HepG2 (cell line): ENCODE data around the gene PSMB10. TPM values are rescaled to one million over a fixed set of nuclear protein-coding genes. Genes with fewer than 3 reads are reported as not detected.

Experiments used
- CBX2 ChIP-seq, 2 experiments: fragments of 200-600 bp in 1 of 2; sonication (generic); formaldehyde crosslinking in 1 of 2; IDR thresholded peaks; 2 replicates each; pipeline versions ENCODE4 v1.7.0 to v1.8.1; 2018 to 2022; ENCODE audit warnings: low read depth in 2 of 2, low read length in 1 of 2, mild to moderate bottlenecking in 1 of 2, missing genetic modification reagents in 1 of 2
- GATAD2A ChIP-seq: IDR thresholded peaks from 2 replicates; pipeline ENCODE4 v1.6.1; 2016
- IKZF1 ChIP-seq: fragments of 450-650 bp; IDR thresholded peaks from 2 replicates; pipeline ENCODE4 v1.7.1; 2016
- JUN ChIP-seq: sonication (generic); formaldehyde crosslinking; IDR thresholded peaks from 2 replicates; pipeline ENCODE4 v1.4.0; 2020; ENCODE audit warnings: mild to moderate bottlenecking, missing genetic modification reagents
- KLF12 ChIP-seq: sonication (generic); formaldehyde crosslinking; IDR thresholded peaks from 2 replicates; pipeline ENCODE4 v1.4.0; 2020; ENCODE audit warnings: missing genetic modification reagents, borderline replicate concordance
- MATR3 ChIP-seq: sonication (generic); formaldehyde crosslinking; IDR thresholded peaks from 2 replicates; pipeline ENCODE4 v1.4.0; 2020; ENCODE audit warnings: missing genetic modification reagents
- MXD4 ChIP-seq: IDR thresholded peaks from 2 replicates; pipeline ENCODE4 v1.6.1; 2016; ENCODE audit warnings: mild to moderate bottlenecking, missing biosample characterization, missing genetic modification reagents
- ONECUT2 ChIP-seq: sonication (generic); formaldehyde crosslinking; IDR thresholded peaks from 2 replicates; pipeline ENCODE4 v1.4.0; 2020; ENCODE audit warnings: missing genetic modification reagents
- PHB2 ChIP-seq: fragments of 450-650 bp; IDR thresholded peaks from 2 replicates; pipeline ENCODE4 v1.6.1; 2018; ENCODE audit not compliant: partially characterized antibody
- SALL1 ChIP-seq: sonication (generic); formaldehyde crosslinking; IDR thresholded peaks from 2 replicates; pipeline ENCODE4 v1.8.0; 2022; ENCODE audit warnings: mild to moderate bottlenecking, missing genetic modification reagents
- TEAD3 ChIP-seq: optimal IDR thresholded peaks from 2 replicates; pipeline ENCODE3; 2016; ENCODE audit warnings: borderline replicate concordance
- ZBTB7A ChIP-seq: sonication (generic); formaldehyde crosslinking; IDR thresholded peaks from 2 replicates; pipeline ENCODE4 v1.8.0; 2022; ENCODE audit warnings: mild to moderate bottlenecking, missing genetic modification reagents
- ZNF563 ChIP-seq: sonication (generic); formaldehyde crosslinking; IDR thresholded peaks from 2 replicates; pipeline ENCODE4 v1.8.0; 2022; ENCODE audit warnings: mild to moderate bottlenecking, moderate library complexity, missing genetic modification reagents
- ZNF569 ChIP-seq: sonication (generic); formaldehyde crosslinking; IDR thresholded peaks from 2 replicates; pipeline ENCODE4 v1.5.0; 2020; ENCODE audit warnings: mild to moderate bottlenecking, missing genetic modification reagents, moderate library complexity, borderline replicate concordance
- ZNF879 ChIP-seq: sonication (generic); formaldehyde crosslinking; IDR thresholded peaks from 2 replicates; pipeline ENCODE4 v1.8.1; 2023; ENCODE audit warnings: missing genetic modification reagents
- polyA plus RNA-seq, 8 experiments: library from polyadenylated mRNA; depleted of rRNA in 3 of 8; stranded (reverse) in 7 of 8; unstranded in 1 of 8; fragments of >200 nt; fragmentation: Illumina TruSeq in 4 of 8; extraction: Trizol in 4 of 8; gene quantifications; 2 replicates each; pipeline versions ENCODE4 v1.2.1 to v1.2.3, GENCODE V29; 2011 to 2016; ENCODE audit warnings: low read depth in 4 of 8, missing spikeins in 1 of 8, mixed read lengths in 1 of 8; ENCODE audit not compliant: insufficient read depth in 1 of 8
- total RNA-seq, 5 experiments: library from RNA; depleted of rRNA; stranded (reverse); fragments of >200 nt; fragmentation: Illumina TruSeq; extraction: Trizol; gene quantifications; 2 replicates each; pipeline ENCODE4 v1.2.3, GENCODE V29; 2016; ENCODE audit warnings: low read depth in 1 of 5
- TF ChIP-seq, protein P1 (sequence below): sonication (generic); formaldehyde crosslinking; IDR thresholded peaks from 2 replicates; pipeline ENCODE4 v1.4.0; 2020; ENCODE audit warnings: mild to moderate bottlenecking, missing genetic modification reagents
- TF ChIP-seq, protein P2 (sequence below): sonication (generic); formaldehyde crosslinking; IDR thresholded peaks from 2 replicates; pipeline ENCODE4 v1.4.0; 2020; ENCODE audit warnings: missing genetic modification reagents
- TF ChIP-seq, protein P3 (sequence below): sonication (generic); formaldehyde crosslinking; IDR thresholded peaks from 2 replicates; pipeline ENCODE4 v1.4.0; 2020; ENCODE audit warnings: missing genetic modification reagents, borderline replicate concordance
- TF ChIP-seq, protein P4 (sequence below): IDR thresholded peaks from 2 replicates; pipeline ENCODE4 v1.6.1; 2016
- TF ChIP-seq, protein P5 (sequence below): sonication (generic); formaldehyde crosslinking; IDR thresholded peaks from 2 replicates; pipeline ENCODE4 v1.8.0; 2022; ENCODE audit warnings: mild to moderate bottlenecking, missing genetic modification reagents, moderate library complexity
- TF ChIP-seq, protein P6 (sequence below): sonication (generic); formaldehyde crosslinking; conservative IDR thresholded peaks from 2 replicates; pipeline ENCODE4 v1.4.0; 2020; ENCODE audit warnings: missing genetic modification reagents

The PSMB10 gene
- total and polyA plus RNA-seq, 2 of the 13 experiments (the other 11 are each of a cell fraction or from before 2014, with no cell fraction given): 12.7 to 65.9 TPM

DNA sequence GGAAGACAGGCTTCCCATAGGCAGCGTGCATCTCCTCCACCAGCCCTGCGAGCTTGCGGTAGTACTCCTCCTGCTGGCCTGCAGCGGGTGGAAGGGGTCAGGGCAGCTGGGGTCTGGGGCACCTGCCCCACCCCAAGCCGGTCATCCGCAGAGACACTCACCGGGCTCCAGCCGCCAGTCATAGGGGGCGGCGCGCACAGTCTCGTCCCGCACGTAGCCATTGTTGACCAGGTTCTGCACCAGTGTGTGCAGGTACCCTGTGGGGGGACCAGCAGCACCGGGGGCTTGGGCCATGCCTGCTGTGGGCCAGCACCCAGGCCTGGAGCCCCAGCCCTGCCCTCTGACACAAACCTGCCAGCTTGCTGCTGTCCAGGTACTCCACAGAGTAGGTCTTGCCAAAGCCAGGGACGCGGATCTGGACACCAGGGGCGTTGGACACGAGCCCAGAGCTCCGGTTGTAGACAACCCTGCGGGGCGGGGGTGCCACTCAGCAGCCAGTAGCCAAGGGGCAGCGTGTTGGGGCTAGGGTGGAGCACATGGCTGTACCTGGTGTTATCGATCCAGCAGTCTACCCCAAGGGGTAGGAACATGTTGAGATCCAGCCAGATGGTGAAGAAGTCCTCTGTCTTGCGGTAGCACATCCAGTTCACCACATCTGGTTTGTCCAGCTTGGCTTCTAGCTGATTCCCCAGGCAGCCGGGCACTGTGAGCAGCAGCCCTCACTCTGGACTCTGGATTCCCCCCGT, 6.0 kb upstream of the PSMB10 start (continued):
- TF ChIP-seq JUN (CRISPR knock-in tag) (peak; percentile 26; the same call in 1 of the 2 replicates), TEAD3 (CRISPR knock-in tag) (peak; percentile 40), IKZF1 (no peak), ZNF563 (CRISPR knock-in tag) (no peak), ONECUT2 (0 out of 2 replicates have a peak, but pooled peaks have one; percentile 52), GATAD2A (peak; percentile 31), ZNF569 (CRISPR knock-in tag) (peak; percentile 31; the same call in 1 of the 2 replicates), ZNF879 (CRISPR knock-in tag) (peak; percentile 67; the same call in 1 of the 2 replicates), MATR3 (CRISPR knock-in tag) (no peak), KLF12 (CRISPR knock-in tag) (0 out of 2 replicates have a peak, but pooled peaks have one; percentile 32), MXD4 (CRISPR knock-in tag) (0 out of 2 replicates have a peak, but pooled peaks have one; percentile 33), CBX2 (IDR thresholded peaks at IDR 0.05; ENCODE audit: low read depth, low read length) (no peak), CBX2 (CRISPR knock-in tag; IDR thresholded peaks at IDR 0.05; ENCODE audit: low read depth) (no peak), PHB2 (no peak), SALL1 (CRISPR knock-in tag) (0 out of 2 replicates have a peak, but pooled peaks have one; percentile 17), ZBTB7A (CRISPR knock-in tag) (no peak)
- TF ChIP-seq, protein P1, sequence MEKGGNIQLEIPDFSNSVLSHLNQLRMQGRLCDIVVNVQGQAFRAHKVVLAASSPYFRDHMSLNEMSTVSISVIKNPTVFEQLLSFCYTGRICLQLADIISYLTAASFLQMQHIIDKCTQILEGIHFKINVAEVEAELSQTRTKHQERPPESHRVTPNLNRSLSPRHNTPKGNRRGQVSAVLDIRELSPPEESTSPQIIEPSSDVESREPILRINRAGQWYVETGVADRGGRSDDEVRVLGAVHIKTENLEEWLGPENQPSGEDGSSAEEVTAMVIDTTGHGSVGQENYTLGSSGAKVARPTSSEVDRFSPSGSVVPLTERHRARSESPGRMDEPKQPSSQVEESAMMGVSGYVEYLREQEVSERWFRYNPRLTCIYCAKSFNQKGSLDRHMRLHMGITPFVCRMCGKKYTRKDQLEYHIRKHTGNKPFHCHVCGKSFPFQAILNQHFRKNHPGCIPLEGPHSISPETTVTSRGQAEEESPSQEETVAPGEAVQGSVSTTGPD (CRISPR knock-in tag): no peak
- TF ChIP-seq, protein P2, sequence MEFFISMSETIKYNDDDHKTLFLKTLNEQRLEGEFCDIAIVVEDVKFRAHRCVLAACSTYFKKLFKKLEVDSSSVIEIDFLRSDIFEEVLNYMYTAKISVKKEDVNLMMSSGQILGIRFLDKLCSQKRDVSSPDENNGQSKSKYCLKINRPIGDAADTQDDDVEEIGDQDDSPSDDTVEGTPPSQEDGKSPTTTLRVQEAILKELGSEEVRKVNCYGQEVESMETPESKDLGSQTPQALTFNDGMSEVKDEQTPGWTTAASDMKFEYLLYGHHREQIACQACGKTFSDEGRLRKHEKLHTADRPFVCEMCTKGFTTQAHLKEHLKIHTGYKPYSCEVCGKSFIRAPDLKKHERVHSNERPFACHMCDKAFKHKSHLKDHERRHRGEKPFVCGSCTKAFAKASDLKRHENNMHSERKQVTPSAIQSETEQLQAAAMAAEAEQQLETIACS (CRISPR knock-in tag): no peak
- TF ChIP-seq, protein P3, sequence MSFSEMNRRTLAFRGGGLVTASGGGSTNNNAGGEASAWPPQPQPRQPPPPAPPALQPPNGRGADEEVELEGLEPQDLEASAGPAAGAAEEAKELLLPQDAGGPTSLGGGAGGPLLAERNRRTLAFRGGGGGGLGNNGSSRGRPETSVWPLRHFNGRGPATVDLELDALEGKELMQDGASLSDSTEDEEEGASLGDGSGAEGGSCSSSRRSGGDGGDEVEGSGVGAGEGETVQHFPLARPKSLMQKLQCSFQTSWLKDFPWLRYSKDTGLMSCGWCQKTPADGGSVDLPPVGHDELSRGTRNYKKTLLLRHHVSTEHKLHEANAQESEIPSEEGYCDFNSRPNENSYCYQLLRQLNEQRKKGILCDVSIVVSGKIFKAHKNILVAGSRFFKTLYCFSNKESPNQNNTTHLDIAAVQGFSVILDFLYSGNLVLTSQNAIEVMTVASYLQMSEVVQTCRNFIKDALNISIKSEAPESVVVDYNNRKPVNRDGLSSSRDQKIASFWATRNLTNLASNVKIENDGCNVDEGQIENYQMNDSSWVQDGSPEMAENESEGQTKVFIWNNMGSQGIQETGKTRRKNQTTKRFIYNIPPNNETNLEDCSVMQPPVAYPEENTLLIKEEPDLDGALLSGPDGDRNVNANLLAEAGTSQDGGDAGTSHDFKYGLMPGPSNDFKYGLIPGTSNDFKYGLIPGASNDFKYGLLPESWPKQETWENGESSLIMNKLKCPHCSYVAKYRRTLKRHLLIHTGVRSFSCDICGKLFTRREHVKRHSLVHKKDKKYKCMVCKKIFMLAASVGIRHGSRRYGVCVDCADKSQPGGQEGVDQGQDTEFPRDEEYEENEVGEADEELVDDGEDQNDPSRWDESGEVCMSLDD (CRISPR knock-in tag): peak; percentile 94; the same call in 1 of the 2 replicates
- TF ChIP-seq, protein P4, sequence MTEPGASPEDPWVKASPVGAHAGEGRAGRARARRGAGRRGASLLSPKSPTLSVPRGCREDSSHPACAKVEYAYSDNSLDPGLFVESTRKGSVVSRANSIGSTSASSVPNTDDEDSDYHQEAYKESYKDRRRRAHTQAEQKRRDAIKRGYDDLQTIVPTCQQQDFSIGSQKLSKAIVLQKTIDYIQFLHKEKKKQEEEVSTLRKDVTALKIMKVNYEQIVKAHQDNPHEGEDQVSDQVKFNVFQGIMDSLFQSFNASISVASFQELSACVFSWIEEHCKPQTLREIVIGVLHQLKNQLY (CRISPR knock-in tag): 0 out of 2 replicates have a peak, but pooled peaks have one; percentile 12
- TF ChIP-seq, protein P5, sequence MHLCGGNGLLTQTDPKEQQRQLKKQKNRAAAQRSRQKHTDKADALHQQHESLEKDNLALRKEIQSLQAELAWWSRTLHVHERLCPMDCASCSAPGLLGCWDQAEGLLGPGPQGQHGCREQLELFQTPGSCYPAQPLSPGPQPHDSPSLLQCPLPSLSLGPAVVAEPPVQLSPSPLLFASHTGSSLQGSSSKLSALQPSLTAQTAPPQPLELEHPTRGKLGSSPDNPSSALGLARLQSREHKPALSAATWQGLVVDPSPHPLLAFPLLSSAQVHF (CRISPR knock-in tag): peak; percentile 53; the same call in 1 of the 2 replicates
- TF ChIP-seq, protein P6, sequence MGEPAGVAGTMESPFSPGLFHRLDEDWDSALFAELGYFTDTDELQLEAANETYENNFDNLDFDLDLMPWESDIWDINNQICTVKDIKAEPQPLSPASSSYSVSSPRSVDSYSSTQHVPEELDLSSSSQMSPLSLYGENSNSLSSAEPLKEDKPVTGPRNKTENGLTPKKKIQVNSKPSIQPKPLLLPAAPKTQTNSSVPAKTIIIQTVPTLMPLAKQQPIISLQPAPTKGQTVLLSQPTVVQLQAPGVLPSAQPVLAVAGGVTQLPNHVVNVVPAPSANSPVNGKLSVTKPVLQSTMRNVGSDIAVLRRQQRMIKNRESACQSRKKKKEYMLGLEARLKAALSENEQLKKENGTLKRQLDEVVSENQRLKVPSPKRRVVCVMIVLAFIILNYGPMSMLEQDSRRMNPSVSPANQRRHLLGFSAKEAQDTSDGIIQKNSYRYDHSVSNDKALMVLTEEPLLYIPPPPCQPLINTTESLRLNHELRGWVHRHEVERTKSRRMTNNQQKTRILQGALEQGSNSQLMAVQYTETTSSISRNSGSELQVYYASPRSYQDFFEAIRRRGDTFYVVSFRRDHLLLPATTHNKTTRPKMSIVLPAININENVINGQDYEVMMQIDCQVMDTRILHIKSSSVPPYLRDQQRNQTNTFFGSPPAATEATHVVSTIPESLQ (CRISPR knock-in tag): no peak
